ENCODE measurements around the gene RTN1. TPM values are rescaled to one million over a fixed set of nuclear protein-coding genes. Genes with fewer than 3 reads are reported as not detected.

Gene RTN1
- total and polyA plus RNA-seq, 2 experiments from 2014 or later: 4.2 to 4.3 TPM

GRCh38 chr14:59564366-59564765, 306.2 kb downstream of the RTN1 start (continued):
- TF ChIP-seq ZNF462 (CRISPR knock-in tag; IDR thresholded peaks at IDR 0.05) (no peak), NANOG (IDR thresholded peaks at IDR 0.05; ENCODE audit: borderline replicate concordance) (no peak), EZH2phosphoT487 (IDR thresholded peaks at IDR 0.05; ENCODE audit: unreplicated experiment) (no peak), ZNF114 (CRISPR knock-in tag; IDR thresholded peaks at IDR 0.05) (no peak)

GRCh38 chr14:59547310-59547709, 323.3 kb downstream of the RTN1 start:
- no peak overlapping the region for H3K4me3 Mint-ChIP-seq
- Histone ChIP-seq H3F3A (replicated peaks; ENCODE audit: low read depth) (no peaks in the 10 kb centered on the region), H2AFZ (no peak overlapping the region), H3K9me2 (ENCODE audit: insufficient read depth) (no peaks in the 10 kb centered on the region), H3K36me3 (ENCODE audit: insufficient read depth) (peaks cover 4% of the 10 kb centered on the region; the same call in 1 of the 2 replicates), H3K4me2 (no peak overlapping the region), H3K27ac (ENCODE audit: low read depth) (no peak overlapping the region), H3K4me3 (no peak overlapping the region), H3K4me1 (ENCODE audit: insufficient read depth) (no peaks in the 10 kb centered on the region), H4K20me1 (replicated peaks; ENCODE audit: insufficient read depth) (no peaks in the 10 kb centered on the region), H3K27me3 (ENCODE audit: insufficient read depth) (no peaks in the 10 kb centered on the region), H3K79me2 (replicated peaks; ENCODE audit: insufficient read depth) (no peaks in the 10 kb centered on the region)
- no peaks in the 10 kb centered on the region for H3K27me3 Mint-ChIP-seq (ENCODE audit: insufficient read depth, low read depth, poor library complexity)
- H3K9me3 Mint-ChIP-seq: peaks cover 18% of the 10 kb centered on the region
- DNase-seq (ENCODE audit: low spot score) (no peak), ATAC-seq (no peak)
- no peak overlapping the region for H3K27ac Mint-ChIP-seq
- H3K36me3 Mint-ChIP-seq (ENCODE audit: low read depth): peaks cover 16% of the 10 kb centered on the region; the same call in 2 of the 3 replicates
- H3K4me1 Mint-ChIP-seq: no peaks in the 10 kb centered on the region
- no peak for TF ChIP-seq REST (IDR thresholded peaks at IDR 0.05; ENCODE audit: unreplicated experiment)
- no peak for TF ChIP-seq NANOG (IDR thresholded peaks at IDR 0.05; ENCODE audit: borderline replicate concordance)
- TF ChIP-seq ZNF114 (CRISPR knock-in tag; IDR thresholded peaks at IDR 0.05): no peak
- TF ChIP-seq ZNF462 (CRISPR knock-in tag; IDR thresholded peaks at IDR 0.05): no peak
